Liver (tissue), 3 donors: ENCODE data around the gene ABHD18.
A peak's percentile ranks its signal among the peaks of the same experiment; 100 is the strongest.

Source experiments
- MAX ChIP-seq: IDR thresholded peaks from 2 replicates; pipeline ENCODE4 v1.6.1; 2016; ENCODE audit warnings: antibody characterized with exemption
- ZBTB33 ChIP-seq: IDR thresholded peaks from 2 replicates; pipeline ENCODE4 v1.6.1; 2016; ENCODE audit warnings: antibody characterized with exemption
- TF ChIP-seq, protein P1 (sequence below): fragments of 150-350 bp; IDR thresholded peaks from 2 replicates; pipeline ENCODE4 v1.5.1; 2017; ENCODE audit warnings: improper control_type of control experiment, low read depth, low read length; ENCODE audit not compliant: missing input control
- TF ChIP-seq, protein P2 (sequence below): IDR thresholded peaks from 2 replicates; pipeline ENCODE4 v1.6.1; 2016; ENCODE audit warnings: antibody characterized with exemption, mild to moderate bottlenecking
- TF ChIP-seq, protein P3 (sequence below): IDR thresholded peaks from 2 replicates; pipeline ENCODE4 v1.6.1; 2016; ENCODE audit warnings: antibody characterized with exemption
- donor health status: healthy.
- donor health status: healthy.

GRCh38 chr4:128061566-128062536 lies 96.6 kb downstream of the ABHD18 start:
- TF ChIP-seq MAX (no peak), ZBTB33 (no peak)
- TF ChIP-seq, protein P1, sequence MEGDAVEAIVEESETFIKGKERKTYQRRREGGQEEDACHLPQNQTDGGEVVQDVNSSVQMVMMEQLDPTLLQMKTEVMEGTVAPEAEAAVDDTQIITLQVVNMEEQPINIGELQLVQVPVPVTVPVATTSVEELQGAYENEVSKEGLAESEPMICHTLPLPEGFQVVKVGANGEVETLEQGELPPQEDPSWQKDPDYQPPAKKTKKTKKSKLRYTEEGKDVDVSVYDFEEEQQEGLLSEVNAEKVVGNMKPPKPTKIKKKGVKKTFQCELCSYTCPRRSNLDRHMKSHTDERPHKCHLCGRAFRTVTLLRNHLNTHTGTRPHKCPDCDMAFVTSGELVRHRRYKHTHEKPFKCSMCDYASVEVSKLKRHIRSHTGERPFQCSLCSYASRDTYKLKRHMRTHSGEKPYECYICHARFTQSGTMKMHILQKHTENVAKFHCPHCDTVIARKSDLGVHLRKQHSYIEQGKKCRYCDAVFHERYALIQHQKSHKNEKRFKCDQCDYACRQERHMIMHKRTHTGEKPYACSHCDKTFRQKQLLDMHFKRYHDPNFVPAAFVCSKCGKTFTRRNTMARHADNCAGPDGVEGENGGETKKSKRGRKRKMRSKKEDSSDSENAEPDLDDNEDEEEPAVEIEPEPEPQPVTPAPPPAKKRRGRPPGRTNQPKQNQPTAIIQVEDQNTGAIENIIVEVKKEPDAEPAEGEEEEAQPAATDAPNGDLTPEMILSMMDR, result no peak
- TF ChIP-seq, protein P2, sequence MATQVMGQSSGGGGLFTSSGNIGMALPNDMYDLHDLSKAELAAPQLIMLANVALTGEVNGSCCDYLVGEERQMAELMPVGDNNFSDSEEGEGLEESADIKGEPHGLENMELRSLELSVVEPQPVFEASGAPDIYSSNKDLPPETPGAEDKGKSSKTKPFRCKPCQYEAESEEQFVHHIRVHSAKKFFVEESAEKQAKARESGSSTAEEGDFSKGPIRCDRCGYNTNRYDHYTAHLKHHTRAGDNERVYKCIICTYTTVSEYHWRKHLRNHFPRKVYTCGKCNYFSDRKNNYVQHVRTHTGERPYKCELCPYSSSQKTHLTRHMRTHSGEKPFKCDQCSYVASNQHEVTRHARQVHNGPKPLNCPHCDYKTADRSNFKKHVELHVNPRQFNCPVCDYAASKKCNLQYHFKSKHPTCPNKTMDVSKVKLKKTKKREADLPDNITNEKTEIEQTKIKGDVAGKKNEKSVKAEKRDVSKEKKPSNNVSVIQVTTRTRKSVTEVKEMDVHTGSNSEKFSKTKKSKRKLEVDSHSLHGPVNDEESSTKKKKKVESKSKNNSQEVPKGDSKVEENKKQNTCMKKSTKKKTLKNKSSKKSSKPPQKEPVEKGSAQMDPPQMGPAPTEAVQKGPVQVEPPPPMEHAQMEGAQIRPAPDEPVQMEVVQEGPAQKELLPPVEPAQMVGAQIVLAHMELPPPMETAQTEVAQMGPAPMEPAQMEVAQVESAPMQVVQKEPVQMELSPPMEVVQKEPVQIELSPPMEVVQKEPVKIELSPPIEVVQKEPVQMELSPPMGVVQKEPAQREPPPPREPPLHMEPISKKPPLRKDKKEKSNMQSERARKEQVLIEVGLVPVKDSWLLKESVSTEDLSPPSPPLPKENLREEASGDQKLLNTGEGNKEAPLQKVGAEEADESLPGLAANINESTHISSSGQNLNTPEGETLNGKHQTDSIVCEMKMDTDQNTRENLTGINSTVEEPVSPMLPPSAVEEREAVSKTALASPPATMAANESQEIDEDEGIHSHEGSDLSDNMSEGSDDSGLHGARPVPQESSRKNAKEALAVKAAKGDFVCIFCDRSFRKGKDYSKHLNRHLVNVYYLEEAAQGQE, result peak; percentile 34
- TF ChIP-seq, protein P3, sequence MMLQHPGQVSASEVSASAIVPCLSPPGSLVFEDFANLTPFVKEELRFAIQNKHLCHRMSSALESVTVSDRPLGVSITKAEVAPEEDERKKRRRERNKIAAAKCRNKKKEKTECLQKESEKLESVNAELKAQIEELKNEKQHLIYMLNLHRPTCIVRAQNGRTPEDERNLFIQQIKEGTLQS, result no peak
